Measurements from ENCODE around the gene SMAD7.

The SMAD7 gene

GRCh38 chr18:48929941-48930713, 20.6 kb downstream of the SMAD7 start:
- Histone ChIP-seq H3K4me3 (ENCODE audit: low read length) (peak overlapping the region; percentile 15), H3K9ac (ENCODE audit: low read length) (no peak overlapping the region), H3K27me3 (ENCODE audit: control insufficient read depth, insufficient read depth, low read length) (no peaks in the 10 kb centered on the region), H3K27ac (ENCODE audit: low read length) (peak overlapping the region; percentile 40), H3K36me3 (ENCODE audit: control insufficient read depth, low read depth, low read length) (no peaks in the 10 kb centered on the region), H3K9me3 (ENCODE audit: control insufficient read depth, low read depth, low read length) (no peaks in the 10 kb centered on the region), H3K4me1 (ENCODE audit: control insufficient read depth, low read depth, low read length) (peaks cover 70% of the 10 kb centered on the region)

GRCh38 chr18:48929212-48929612, 21.6 kb downstream of the SMAD7 start:
- Histone ChIP-seq H3K36me3 (ENCODE audit: control insufficient read depth, low read depth, low read length) (no peaks in the 10 kb centered on the region), H3K4me1 (ENCODE audit: control insufficient read depth, low read depth, low read length) (peaks cover 77% of the 10 kb centered on the region), H3K9ac (ENCODE audit: low read length) (no peak overlapping the region), H3K27me3 (ENCODE audit: control insufficient read depth, insufficient read depth, low read length) (no peaks in the 10 kb centered on the region), H3K4me3 (ENCODE audit: low read length) (no peak overlapping the region), H3K9me3 (ENCODE audit: control insufficient read depth, low read depth, low read length) (no peaks in the 10 kb centered on the region), H3K27ac (ENCODE audit: low read length) (no peak overlapping the region)

- Histone ChIP-seq H3K4me1 (ENCODE audit: control insufficient read depth, low read depth, low read length) (peaks cover 72% of the 10 kb centered on the region), H3K27me3 (ENCODE audit: control insufficient read depth, insufficient read depth, low read length) (no peaks in the 10 kb centered on the region), H3K36me3 (ENCODE audit: control insufficient read depth, low read depth, low read length) (no peaks in the 10 kb centered on the region), H3K4me3 (ENCODE audit: low read length) (no peak overlapping the region), H3K9ac (ENCODE audit: low read length) (no peak overlapping the region), H3K9me3 (ENCODE audit: control insufficient read depth, low read depth, low read length) (no peaks in the 10 kb centered on the region), H3K27ac (ENCODE audit: low read length) (no peak overlapping the region)
Measured at GRCh38 chr18:48928787-48929186, 22.0 kb downstream of the SMAD7 start.

- Histone ChIP-seq H3K27ac (ENCODE audit: low read length) (no peak overlapping the region), H3K9ac (ENCODE audit: low read length) (no peak overlapping the region), H3K4me1 (ENCODE audit: control insufficient read depth, low read depth, low read length) (peaks cover 62% of the 10 kb centered on the region), H3K36me3 (ENCODE audit: control insufficient read depth, low read depth, low read length) (no peaks in the 10 kb centered on the region), H3K27me3 (ENCODE audit: control insufficient read depth, insufficient read depth, low read length) (no peaks in the 10 kb centered on the region), H3K9me3 (ENCODE audit: control insufficient read depth, low read depth, low read length) (no peaks in the 10 kb centered on the region), H3K4me3 (ENCODE audit: low read length) (no peak overlapping the region)
Measured at GRCh38 chr18:48927286-48928080, 23.3 kb downstream of the SMAD7 start.

- Histone ChIP-seq H3K9me3 (ENCODE audit: control insufficient read depth, low read depth, low read length) (no peaks in the 10 kb centered on the region), H3K27me3 (ENCODE audit: control insufficient read depth, insufficient read depth, low read length) (no peaks in the 10 kb centered on the region), H3K9ac (ENCODE audit: low read length) (no peak overlapping the region), H3K27ac (ENCODE audit: low read length) (no peak overlapping the region), H3K4me3 (ENCODE audit: low read length) (no peak overlapping the region), H3K36me3 (ENCODE audit: control insufficient read depth, low read depth, low read length) (no peaks in the 10 kb centered on the region), H3K4me1 (ENCODE audit: control insufficient read depth, low read depth, low read length) (peaks cover 52% of the 10 kb centered on the region)
Measured at GRCh38 chr18:48926420-48926857, 24.3 kb downstream of the SMAD7 start.

- H3K27me3 ChIP-seq (ENCODE audit: control insufficient read depth, insufficient read depth, low read length), result no peaks in the 10 kb centered on the region
- H3K9me3 ChIP-seq (ENCODE audit: control insufficient read depth, low read depth, low read length), result no peaks in the 10 kb centered on the region
- H3K27ac ChIP-seq (ENCODE audit: low read length), result no peak overlapping the region
- no peak overlapping the region for H3K4me3 ChIP-seq (ENCODE audit: low read length)
- H3K36me3 ChIP-seq (ENCODE audit: control insufficient read depth, low read depth, low read length), result peaks cover 6% of the 10 kb centered on the region
- no peak overlapping the region for H3K9ac ChIP-seq (ENCODE audit: low read length)
- peaks cover 43% of the 10 kb centered on the region for H3K4me1 ChIP-seq (ENCODE audit: control insufficient read depth, low read depth, low read length)
Measured at GRCh38 chr18:48925491-48925780, 25.3 kb downstream of the SMAD7 start.

- no peak overlapping the region for H3K27ac ChIP-seq (ENCODE audit: low read length)
- peaks cover 38% of the 10 kb centered on the region for H3K4me1 ChIP-seq (ENCODE audit: control insufficient read depth, low read depth, low read length)
- H3K27me3 ChIP-seq (ENCODE audit: control insufficient read depth, insufficient read depth, low read length), result no peaks in the 10 kb centered on the region
- H3K9me3 ChIP-seq (ENCODE audit: control insufficient read depth, low read depth, low read length), result no peaks in the 10 kb centered on the region
- peaks cover 10% of the 10 kb centered on the region for H3K36me3 ChIP-seq (ENCODE audit: control insufficient read depth, low read depth, low read length)
- no peak overlapping the region for H3K9ac ChIP-seq (ENCODE audit: low read length)
- no peak overlapping the region for H3K4me3 ChIP-seq (ENCODE audit: low read length)
Measured at GRCh38 chr18:48924630-48925490, 25.9 kb downstream of the SMAD7 start.

- Histone ChIP-seq H3K27me3 (ENCODE audit: control insufficient read depth, insufficient read depth, low read length) (no peaks in the 10 kb centered on the region), H3K27ac (ENCODE audit: low read length) (no peak overlapping the region), H3K36me3 (ENCODE audit: control insufficient read depth, low read depth, low read length) (peaks cover 10% of the 10 kb centered on the region), H3K9me3 (ENCODE audit: control insufficient read depth, low read depth, low read length) (no peaks in the 10 kb centered on the region), H3K9ac (ENCODE audit: low read length) (no peak overlapping the region), H3K4me1 (ENCODE audit: control insufficient read depth, low read depth, low read length) (peaks cover 29% of the 10 kb centered on the region), H3K4me3 (ENCODE audit: low read length) (no peak overlapping the region)
Measured at GRCh38 chr18:48923746-48924629, 26.8 kb downstream of the SMAD7 start.

- Histone ChIP-seq H3K27ac (ENCODE audit: low read length) (no peak overlapping the region), H3K9me3 (ENCODE audit: control insufficient read depth, low read depth, low read length) (no peaks in the 10 kb centered on the region), H3K9ac (ENCODE audit: low read length) (no peak overlapping the region), H3K4me1 (ENCODE audit: control insufficient read depth, low read depth, low read length) (peaks cover 22% of the 10 kb centered on the region), H3K36me3 (ENCODE audit: control insufficient read depth, low read depth, low read length) (peaks cover 10% of the 10 kb centered on the region), H3K4me3 (ENCODE audit: low read length) (no peak overlapping the region), H3K27me3 (ENCODE audit: control insufficient read depth, insufficient read depth, low read length) (no peaks in the 10 kb centered on the region)
Measured at GRCh38 chr18:48922801-48923730, 27.7 kb downstream of the SMAD7 start.

GRCh38 chr18:48922226-48922800, 28.5 kb downstream of the SMAD7 start:
- Histone ChIP-seq H3K9me3 (ENCODE audit: control insufficient read depth, low read depth, low read length) (no peaks in the 10 kb centered on the region), H3K27me3 (ENCODE audit: control insufficient read depth, insufficient read depth, low read length) (no peaks in the 10 kb centered on the region), H3K4me1 (ENCODE audit: control insufficient read depth, low read depth, low read length) (peaks cover 18% of the 10 kb centered on the region), H3K36me3 (ENCODE audit: control insufficient read depth, low read depth, low read length) (peaks cover 10% of the 10 kb centered on the region), H3K9ac (ENCODE audit: low read length) (no peak overlapping the region), H3K27ac (ENCODE audit: low read length) (no peak overlapping the region), H3K4me3 (ENCODE audit: low read length) (no peak overlapping the region)

All from iPS-18a (cell line).